Epithelial cell of prostate (primary cell): Measurements from ENCODE around the gene TCEAL1.
A peak's percentile ranks its signal among the peaks of the same experiment; 100 is the strongest.
"Not testable (repeated sequence)": the region's sequence is repeated elsewhere in the genome, so short reads cannot be mapped to it uniquely, and the experiment has no call there.

Source experiments
- DNase-seq: peaks from one replicate; pipeline ENCODE4 v3.0.0-alpha.2; 2011; ENCODE audit warnings: low read depth, low spot score
- H3K27ac ChIP-seq: fragments of 450-650 bp; 2 replicates; pipeline ENCODE4 v1.5.1; 2017; ENCODE audit warnings: mild to moderate bottlenecking

TCEAL1 gene

GRCh38 chrX:103630171-103630511 lies 1.4 kb downstream of the TCEAL1 start:
- H3K27ac ChIP-seq = peak overlapping the region; percentile 70
- no peak for DNase-seq

DNA sequence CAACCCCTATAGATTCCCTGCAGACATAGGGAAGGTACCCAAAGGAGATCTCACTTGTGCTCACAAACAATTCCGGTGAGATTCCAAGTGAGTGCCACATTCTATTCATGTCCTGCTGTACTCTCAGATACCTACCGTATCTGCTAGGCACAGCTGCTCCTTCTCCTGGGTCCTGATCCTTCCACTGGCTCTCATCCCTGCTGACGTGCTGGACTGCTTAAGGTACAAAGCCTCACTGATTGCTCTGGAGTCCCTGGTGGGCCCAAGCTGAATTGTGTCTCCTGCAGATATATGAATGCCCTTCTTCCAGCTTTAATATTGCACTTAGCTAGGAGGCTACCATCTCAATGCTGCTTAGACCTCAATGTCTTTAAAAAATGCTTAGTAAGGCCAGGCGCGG lies 2.4 kb downstream of the TCEAL1 start:
- no peak for DNase-seq
- no peak overlapping the region for H3K27ac ChIP-seq

GRCh38 chrX:103635436-103635835 lies 6.7 kb downstream of the TCEAL1 start:
- DNase-seq = no peak

GRCh38 chrX:103637604-103638338 lies 9.0 kb downstream of the TCEAL1 start:
- H3K27ac ChIP-seq = peak overlapping the region; percentile 79
- DNase-seq = peak; percentile 26

More at GRCh38 chrX:103635436-103635835, 6.7 kb downstream of the TCEAL1 start:
- no peak overlapping the region for H3K27ac ChIP-seq

DNA sequence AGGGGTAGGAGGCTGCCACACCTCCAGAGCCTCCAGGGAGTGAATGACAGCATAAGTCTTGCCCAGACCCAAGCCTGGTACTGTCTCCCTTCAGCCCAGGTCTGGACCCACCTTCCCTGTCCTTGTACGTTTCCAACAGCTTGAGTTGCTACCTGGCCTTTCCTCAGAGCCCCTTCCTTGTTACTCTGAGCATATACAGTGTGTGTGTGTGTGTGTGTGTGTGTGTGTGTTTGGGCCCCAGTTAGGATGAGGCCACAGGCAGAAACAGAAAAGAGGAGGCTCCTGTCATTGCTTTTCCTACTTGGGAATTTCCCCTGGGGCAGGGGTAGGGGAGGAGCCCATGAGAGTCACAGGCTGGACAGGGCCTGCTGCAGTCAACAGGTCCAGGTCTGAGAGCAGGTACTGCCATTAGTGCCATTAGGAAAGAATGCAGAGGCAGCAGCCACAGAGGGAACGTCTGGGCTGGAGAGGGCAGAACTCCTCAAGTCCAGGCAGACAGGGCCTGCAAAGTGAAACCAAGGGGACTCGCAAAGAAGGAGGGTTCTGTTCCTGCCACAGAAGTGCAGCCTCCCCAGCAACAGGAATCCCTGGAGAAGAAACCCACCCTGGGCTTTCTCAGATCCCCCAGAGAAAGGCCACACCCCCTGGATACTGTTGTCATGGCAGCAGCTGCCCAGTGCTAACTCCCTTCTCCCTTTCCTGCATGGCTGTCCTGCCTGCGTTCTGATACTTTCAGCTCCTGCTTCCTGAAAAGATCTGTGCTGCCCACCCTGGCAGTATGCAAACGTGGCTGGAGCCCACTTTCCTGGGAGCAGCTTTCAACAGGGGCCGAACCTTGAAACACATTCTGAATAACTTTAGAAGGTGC lies 9.9 kb downstream of the TCEAL1 start:
- peak overlapping the region; percentile 79 for H3K27ac ChIP-seq
- not testable (repeated sequence) for DNase-seq

GRCh38 chrX:103640401-103641155 lies 11.8 kb downstream of the TCEAL1 start:
- peak overlapping the region; percentile 79 for H3K27ac ChIP-seq
- no peak for DNase-seq

DNA sequence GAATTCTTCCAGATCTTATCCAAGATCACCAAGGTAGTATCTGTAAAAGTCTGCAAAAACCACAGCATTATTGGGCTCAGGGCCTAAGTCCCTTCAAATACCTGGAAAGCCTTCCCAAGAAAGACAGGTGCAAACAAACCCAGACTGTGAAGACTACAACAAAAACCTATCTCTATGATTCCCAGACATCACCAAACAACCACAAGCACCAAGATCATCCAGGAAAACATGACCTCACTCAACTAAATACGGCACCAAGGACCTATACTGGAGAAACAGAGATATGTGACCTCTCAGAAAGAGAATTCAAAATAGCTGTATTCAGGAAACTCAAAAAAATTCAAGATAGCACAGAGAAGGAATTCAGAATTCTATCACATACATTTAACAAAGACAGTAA lies 15.3 kb downstream of the TCEAL1 start:
- no peak for DNase-seq
- no peak overlapping the region for H3K27ac ChIP-seq

GRCh38 chrX:103647630-103648029 lies 18.9 kb downstream of the TCEAL1 start:
- DNase-seq = no peak
- no peak overlapping the region for H3K27ac ChIP-seq

DNA sequence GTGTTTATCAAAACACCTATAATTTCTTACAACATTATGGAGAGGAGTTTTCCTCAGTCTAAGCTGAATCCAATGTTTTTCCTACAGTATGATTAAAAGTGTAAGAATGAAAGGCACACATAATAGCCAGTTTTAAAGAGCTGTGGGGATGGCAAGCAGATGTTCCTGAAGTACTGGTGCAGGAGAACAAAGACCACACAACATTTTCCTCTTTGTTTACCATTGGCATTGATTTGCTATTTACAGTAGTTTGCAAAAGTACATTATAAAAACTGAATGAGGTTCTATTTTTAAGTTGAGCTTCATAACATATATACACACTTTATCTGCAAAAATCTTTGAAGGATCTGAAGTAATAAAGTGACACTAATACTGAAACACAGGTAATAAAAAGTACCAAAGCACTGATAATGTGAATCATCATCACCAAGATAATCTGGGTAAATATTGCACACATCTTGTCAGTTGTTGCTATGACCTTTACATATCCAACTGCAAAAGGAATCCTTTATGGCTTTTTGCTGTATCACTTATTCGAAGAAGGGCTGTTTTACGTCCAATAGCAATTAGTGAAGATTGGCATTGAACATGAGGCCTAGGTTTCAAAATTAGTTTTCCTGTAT lies 22.5 kb downstream of the TCEAL1 start:
- DNase-seq = no peak
- no peak overlapping the region for H3K27ac ChIP-seq

- H3K27ac ChIP-seq = peak overlapping the region; percentile 82
- DNase-seq = not testable (repeated sequence)
These were observed 26.6 kb downstream of the TCEAL1 start for GRCh38 chrX:103655230-103656000.

DNA sequence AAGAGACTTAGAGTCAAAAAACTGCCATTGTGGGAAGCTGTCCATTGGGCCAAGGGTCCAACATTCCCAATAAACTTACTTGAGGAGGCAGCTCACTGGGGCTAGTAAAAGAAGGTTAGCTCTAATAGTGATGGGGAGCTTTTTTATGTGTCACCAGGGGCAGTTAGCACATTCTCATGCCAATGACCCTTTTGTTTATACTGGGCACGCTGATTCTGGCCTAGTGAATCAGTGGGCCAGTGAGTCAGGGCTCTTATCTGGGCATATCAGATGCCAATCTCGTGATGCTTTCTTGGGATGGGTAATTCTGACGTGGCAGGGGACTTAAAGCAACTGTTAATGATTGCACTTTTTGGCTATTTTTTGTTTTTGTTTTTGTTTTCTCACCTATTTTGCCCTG lies 27.8 kb downstream of the TCEAL1 start:
- peak; percentile 53 for DNase-seq
- H3K27ac ChIP-seq = peak overlapping the region; percentile 82

- DNase-seq = not testable (repeated sequence)
- H3K27ac ChIP-seq = peak overlapping the region; percentile 82
These were observed 28.3 kb downstream of the TCEAL1 start for GRCh38 chrX:103657066-103657465.

GRCh38 chrX:103658681-103659433 lies 30.1 kb downstream of the TCEAL1 start:
- DNase-seq = no peak
- H3K27ac ChIP-seq = no peak overlapping the region

DNA sequence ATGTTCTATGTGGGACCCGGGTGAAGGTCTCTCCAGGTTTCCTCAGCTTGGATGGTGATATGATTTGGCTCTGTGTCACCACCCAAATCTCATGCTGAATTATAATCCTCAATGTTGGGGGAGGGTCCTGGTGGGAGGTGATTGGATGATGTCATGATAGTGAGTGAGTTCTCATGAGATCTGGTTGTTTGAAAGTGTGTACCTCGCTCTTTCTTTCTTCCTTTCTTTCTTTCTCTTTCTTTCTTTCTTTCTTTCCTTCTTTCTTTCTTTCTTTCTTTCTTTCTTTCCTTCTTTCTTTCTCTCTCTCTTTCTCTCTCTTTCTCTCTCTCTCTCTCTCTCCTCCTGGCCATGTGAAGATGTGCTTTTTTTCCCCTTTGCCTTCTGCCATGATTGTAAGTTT lies 30.7 kb downstream of the TCEAL1 start:
- not testable (repeated sequence) for H3K27ac ChIP-seq, DNase-seq

DNA sequence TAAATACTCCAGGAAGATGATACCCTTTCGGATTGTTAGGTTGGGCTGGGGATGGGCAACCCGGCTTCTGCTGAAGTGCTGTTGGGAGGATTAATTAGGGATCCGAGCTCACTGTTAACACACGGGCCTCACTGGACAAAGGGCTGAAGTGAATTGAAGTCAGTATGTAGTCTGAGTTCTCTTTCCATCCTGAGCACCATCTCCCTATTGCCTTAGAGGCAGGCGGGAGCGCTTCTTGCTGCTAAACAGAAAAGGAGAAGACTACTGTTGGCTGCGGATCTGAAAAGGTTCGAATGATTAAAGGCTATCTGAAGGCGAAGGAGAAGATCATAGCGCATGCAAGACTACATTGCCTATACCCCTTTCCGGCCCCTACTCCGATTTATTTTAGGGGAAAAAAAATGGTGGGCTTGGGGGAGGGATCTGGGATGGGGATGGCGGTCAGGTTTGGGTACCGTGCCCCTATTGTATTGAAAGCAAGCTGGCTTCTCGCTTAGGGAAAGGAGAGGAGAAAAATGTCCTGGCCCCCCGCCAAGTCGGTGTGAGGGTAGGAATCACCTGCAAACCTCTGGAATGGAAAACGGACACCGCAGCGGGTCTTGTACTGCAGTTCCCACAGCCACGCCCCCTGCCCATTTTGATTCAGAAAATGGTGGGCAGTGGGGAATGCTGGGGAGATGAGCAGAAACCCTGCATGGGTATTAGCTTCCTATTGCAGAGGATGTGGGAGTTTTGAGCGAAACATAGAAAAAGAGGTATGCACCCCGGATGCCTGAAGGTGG lies 35.4 kb downstream of the TCEAL1 start:
- DNase-seq = no peak
- H3K27ac ChIP-seq = no peak overlapping the region

GRCh38 chrX:103666202-103667107 lies 37.7 kb downstream of the TCEAL1 start:
- no peak for DNase-seq

DNA sequence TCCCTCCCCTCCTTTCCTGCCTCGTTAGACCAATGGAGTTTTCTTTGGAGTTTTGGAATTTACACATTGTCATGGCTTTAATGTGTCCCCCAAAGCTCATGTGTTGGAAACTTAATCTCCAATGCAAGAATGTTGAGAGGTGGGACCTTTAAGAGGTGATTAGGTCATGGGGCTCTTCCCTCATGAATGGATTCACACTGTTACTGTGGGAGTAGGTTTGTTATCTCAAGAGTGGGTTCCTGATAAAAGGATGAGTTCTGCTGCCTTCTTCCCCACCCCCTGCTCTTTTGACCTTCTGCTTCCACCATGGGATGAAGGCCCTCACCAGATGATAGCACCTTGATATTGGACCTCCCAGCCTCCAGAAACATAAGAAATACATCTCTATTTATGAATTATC lies 41.0 kb downstream of the TCEAL1 start:
- DNase-seq = no peak
- H3K27ac ChIP-seq = no peak overlapping the region

More at GRCh38 chrX:103666202-103667107, 37.7 kb downstream of the TCEAL1 start:
- H3K27ac ChIP-seq = no peak overlapping the region
